ENCODE data around the gene HSFX2.
A peak's percentile ranks its signal among the peaks of the same experiment; 100 is the strongest.
"Not testable (repeated sequence)": the region's sequence is repeated elsewhere in the genome, so short reads cannot be mapped to it uniquely, and the experiment has no call there.

Gene HSFX2, protein sequence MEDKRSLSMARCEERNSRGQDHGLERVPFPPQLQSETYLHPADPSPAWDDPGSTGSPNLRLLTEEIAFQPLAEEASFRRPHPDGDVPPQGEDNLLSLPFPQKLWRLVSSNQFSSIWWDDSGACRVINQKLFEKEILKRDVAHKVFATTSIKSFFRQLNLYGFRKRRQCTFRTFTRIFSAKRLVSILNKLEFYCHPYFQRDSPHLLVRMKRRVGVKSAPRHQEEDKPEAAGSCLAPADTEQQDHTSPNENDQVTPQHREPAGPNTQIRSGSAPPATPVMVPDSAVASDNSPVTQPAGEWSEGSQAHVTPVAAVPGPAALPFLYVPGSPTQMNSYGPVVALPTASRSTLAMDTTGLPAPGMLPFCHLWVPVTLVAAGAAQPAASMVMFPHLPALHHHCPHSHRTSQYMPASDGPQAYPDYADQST

GRCh38 chrX:149595214-149595613 is at the start of gene HSFX2:
HSFX2 (minus strand) TSS chrX:149595314; CDS start chrX:149594700, 614 bp downstream.
- DNase-seq, result not testable (repeated sequence)

DNA sequence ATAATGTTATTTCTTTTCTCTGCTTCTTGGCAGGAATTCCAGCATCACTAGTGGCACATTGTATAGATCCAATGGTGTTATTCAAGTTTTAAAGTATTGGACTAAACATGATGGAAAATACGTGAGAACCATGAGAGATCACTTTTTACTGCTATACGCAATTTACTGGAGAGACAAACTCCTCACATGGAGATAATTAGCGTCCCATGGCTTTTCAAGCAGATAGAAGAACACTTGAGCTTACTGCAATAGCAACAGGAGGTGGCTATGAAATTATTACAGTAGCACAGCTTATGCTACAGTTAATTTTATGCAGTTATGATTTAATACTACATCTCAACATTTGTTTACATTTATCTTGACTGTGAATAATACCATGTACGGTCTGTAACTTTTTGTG is 48.4 kb upstream of the HSFX2 start:
- no peak for DNase-seq

DNA sequence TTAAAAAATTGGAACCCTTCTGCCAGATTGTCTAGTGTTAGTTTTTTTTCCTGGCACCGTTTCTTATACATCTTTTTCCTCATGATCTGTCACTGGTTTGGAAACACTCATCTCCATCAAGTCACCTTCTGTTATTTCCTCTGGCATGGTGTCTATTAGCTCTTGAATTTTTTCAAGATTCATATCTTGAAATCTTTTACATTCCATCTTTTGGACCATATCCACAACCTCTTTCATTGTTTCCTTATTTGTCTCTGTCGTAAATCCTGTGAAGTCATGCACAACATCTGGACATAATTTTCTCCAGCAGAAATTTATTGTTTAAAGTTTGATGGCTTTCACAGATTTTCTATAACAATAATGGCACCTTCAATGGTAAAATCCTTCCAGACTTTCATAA is 46.7 kb upstream of the HSFX2 start:
- no peak for DNase-seq

DNA sequence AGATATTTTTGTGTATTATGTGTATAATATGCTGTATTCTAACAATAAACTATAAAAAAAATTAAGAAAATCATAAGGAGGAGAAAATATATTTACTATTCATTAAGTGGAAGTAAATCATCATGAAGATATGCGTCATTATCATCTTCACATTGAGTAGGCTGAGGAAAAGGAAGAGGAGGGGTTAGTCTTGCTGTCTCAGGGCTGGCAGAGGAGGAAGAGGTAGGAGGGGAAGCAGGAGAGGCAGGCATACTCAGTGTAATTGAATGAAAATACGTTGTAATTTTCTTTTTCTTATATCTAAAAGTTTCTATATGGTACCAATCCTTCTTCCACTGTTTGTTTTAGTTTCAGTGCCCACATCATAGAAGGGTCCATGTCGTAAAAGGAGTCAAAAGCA is 46.3 kb upstream of the HSFX2 start:
- DNase-seq, result no peak

DNA sequence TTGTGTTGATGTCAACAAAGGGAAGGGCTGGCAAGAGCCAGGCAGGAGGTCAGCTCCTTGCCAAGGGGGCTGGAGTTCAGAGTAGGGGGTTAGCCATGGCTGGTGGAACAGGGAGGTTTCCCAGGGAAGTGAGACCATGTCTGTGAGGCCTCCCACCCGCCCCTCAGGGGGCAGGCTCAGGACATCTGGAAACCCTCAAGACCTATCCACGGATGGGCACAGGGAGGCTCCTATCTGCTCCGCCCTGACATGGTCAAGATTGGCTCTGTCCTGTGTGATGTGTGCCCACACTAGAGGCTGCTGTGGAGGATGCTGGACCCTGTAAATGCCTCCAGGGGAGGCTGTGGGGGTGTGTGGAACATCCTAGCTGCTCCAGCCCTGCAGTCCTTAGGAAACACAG is 44.5 kb upstream of the HSFX2 start:
- DNase-seq, result no peak

- DNase-seq, result no peak
These were observed 43.7 kb upstream of the HSFX2 start for GRCh38 chrX:149638860-149639259.

DNA sequence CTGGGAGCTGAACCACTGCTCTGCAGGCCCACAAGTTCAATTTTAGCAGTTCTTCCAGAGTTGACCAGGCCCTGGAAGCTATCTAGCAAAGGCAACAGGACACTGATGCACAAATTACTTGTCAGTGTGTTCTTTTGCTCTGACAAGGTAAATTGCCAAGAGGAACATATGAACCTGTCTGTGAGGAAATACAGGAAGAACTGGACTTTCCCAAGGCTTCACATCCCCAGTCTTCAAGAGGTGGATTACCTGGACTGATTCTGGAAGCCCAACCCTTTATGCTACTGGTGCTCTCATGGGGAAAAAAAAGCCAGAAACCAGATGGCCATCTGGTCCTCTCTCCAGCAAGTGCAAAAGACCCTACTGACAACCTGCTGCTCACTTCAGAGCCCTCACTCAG is 38.4 kb upstream of the HSFX2 start:
- no peak for DNase-seq

- peak; percentile 83 for DNase-seq
These were observed 36.4 kb upstream of the HSFX2 start, which contains the start of gene TMEM185A for GRCh38 chrX:149631234-149632165. TMEM185A (minus strand) TSS chrX:149631792; CDS start chrX:149631580, 212 bp downstream.

- no peak for DNase-seq
These were observed 35.6 kb upstream of the HSFX2 start for GRCh38 chrX:149630681-149631233.

- DNase-seq, result no peak
These were observed 34.7 kb upstream of the HSFX2 start for GRCh38 chrX:149629730-149630387.

- no peak for DNase-seq
These were observed 33.7 kb upstream of the HSFX2 start for GRCh38 chrX:149628768-149629167.

- DNase-seq, result no peak
These were observed 33.2 kb upstream of the HSFX2 start for GRCh38 chrX:149628280-149628679.

DNA sequence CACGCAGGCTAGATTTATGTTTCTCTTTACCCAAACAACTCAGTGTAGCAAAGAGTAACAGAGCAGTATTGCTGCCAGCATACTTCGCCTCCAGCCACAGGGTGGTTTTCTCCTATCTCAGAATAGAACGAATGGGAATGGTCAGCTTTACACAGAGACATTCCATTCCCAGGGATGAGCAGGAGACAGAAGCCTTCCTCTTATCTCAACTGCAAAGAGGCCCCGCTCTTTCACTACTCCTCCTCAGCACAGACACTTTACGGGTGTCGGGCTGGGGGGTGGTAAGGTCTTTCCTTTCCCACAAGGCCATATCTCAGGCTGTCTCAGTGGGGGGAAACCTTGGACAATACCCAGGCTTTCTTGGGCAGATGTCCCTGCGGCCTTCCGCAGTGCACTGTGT is 31.7 kb upstream of the HSFX2 start:
- not testable (repeated sequence) for DNase-seq

DNA sequence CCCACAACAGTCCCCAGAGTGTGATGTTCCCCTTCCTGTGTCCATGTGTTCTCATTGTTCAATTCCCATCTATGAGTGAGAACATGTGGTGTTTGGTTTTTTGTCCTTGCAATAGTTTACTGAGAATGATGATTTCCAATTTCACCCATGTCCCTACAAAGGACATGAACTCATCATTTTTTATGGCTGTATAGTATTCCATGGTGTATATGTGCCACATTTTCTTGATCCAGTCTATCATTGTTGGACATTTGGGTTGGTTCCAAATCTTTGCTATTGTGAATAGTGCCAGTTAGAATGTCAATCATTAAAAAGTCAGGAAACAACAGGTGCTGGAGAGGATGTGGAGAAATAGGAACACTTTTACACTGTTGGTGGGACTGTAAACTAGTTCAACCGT is 24.5 kb upstream of the HSFX2 start:
- not testable (repeated sequence) for DNase-seq

GRCh38 chrX:149618871-149619270 is 23.8 kb upstream of the HSFX2 start:
- no peak for DNase-seq

DNA sequence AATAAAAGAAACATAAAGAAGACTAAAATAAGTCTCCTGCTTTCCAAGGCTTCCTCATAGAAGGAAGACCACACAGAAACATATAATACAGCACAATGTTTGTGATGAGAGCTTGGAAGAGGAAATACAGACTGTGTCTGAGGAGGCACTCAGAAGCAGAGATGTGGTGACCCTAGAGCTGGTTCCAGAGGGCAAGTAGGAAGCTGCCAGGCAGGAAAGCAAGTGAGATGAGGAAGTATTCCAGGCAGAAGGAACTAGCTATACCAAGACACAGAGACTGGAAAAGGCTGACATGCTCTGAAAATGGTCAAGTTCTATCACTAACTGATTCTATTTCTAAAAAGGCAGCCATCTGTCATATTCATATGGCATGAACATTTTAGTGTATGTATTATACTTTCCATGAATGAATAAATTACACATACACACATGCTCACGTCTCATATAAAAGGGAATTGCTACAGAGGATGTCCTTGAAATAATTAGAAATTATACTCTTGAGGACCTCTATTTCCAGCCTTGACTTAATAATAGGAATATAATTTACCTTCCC is 16.6 kb upstream of the HSFX2 start:
- DNase-seq, result no peak

DNA sequence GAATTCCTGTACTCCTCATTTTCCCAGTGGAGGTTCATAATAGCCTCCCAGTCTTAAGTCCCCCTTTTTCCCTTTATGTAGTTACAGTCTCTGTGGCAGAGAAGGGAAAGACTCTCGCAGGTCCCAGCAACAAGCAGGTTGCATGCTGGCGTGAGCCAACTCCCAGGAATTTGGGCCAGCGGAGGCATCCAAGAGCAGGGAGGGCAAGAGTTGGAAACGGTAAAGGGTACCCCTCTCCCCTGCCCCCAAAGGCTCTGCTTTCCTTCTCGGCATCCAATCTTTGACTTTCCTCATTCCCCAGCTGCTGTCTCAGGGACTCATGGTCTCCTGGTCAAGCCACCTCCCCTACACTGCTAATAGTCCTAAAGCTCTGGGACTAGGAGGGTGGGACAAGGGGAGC is 15.4 kb upstream of the HSFX2 start:
- no peak for DNase-seq

DNA sequence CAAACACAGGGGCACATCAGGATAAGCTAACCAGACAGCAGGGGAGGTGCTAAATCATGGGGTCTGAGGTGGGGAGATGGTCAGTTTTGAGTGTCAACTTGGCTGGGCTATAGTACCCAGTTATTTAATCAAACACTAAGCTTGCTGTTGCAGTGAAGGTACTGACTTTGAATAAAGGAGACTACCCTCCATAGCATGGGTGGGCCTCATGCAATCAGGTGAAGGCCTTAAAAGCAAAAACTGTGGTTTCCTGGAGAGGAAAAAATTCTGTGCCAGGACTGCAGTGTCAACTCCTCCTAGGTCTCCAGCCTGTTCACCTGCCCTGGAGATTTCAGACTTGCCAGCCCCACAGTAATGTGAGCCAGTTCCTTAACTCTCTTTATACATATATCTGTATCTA is 12.6 kb upstream of the HSFX2 start:
- no peak for DNase-seq

DNA sequence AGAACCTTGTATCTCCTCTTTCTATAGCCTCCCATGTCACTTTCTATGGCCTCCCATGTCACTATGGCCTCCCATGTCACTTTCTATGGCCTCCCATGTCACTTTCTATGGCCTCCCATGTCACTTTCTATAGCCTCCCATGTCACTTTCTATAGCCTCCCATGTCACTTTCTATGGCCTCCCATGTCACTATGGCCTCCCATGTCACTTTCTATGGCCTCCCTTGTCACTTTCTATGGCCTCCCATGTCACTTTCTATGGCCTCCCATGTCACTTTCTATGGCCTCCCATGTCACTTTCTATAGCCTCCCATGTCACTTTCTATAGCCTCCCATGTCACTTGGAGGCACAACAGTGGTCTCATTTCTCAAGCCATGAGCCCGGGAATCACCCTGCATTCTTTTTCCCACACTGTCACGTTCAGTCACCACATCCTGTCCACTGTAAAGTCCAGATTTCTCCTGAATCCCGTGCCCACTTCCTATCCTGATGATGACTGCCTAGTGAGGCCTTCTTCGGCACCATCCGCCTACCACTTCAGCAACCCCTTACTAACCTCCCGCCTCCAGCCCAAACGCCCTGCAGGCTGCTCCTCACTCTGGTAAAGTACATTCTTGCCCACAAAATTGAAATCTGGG is 10.3 kb upstream of the HSFX2 start:
- DNase-seq, result not testable (repeated sequence)

GRCh38 chrX:149598603-149599002 is 3.5 kb upstream of the HSFX2 start:
- not testable (repeated sequence) for DNase-seq

- DNase-seq, result not testable (repeated sequence)
These were observed 829 bp upstream of the HSFX2 start for GRCh38 chrX:149595943-149596342.

GRCh38 chrX:149590993-149591392 is 4.1 kb downstream of the HSFX2 start:
- DNase-seq, result not testable (repeated sequence)
